Omental fat pad (tissue), 4 donors: ENCODE measurements around the gene SND1. TPM values are rescaled to one million over a fixed set of nuclear protein-coding genes. Genes with fewer than 3 reads are reported as not detected.

Experiments used
- ATAC-seq: fragments of 150-250 bp; one replicate; pipeline ENCODE4 v1.9.1; 2016; ENCODE audit warnings: mild to moderate bottlenecking, moderate library complexity; ENCODE audit not compliant: low FRiP score
- DNase-seq: peaks from one replicate; pipeline ENCODE4 v3.0.0-alpha.2; 2019; ENCODE audit warnings: low spot score
- CTCF ChIP-seq, 3 donors: fragments of 450-650 bp; IDR thresholded peaks; one replicate each; pipeline ENCODE4 v1.5.1; 2016 to 2017; ENCODE audit warnings: antibody characterized with exemption in 3 of 3, mild to moderate bottlenecking in 3 of 3, moderate library complexity in 2 of 3
- total RNA-seq, 4 donors: library from RNA; depleted of rRNA; stranded (reverse); fragments of >200 nt; gene quantifications; one replicate each; pipeline ENCODE4 v1.1.0, GENCODE V29; 2016

The SND1 gene
- total RNA-seq, 4 donors from 2014 or later: 90.8 to 140 (median 125) TPM

DNA sequence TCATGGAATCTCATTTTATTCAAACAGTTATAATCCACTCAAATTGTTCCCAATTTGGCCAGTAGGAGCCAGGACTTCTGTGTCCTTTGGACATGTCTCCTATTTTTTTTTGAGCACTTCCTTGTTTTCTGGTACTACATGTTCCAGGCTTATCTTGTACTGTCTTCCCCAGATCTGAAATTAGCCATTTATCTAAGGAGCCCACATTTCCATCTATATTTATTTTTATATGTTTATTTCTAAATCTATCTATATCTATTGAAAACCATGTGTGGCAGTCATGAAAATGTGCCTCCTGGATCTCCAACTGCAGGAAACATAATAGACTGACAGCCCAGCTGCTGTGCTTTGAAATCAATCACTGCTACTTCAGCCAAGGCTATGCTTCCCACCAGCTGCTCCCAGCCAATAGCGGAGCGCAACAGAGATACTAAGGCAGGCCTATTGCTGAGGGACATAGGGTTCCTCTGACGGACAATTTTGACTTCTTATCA is 232.1 kb downstream of the SND1 start:
- DNase-seq (no peak), ATAC-seq (no peak)
- TF ChIP-seq CTCF (IDR thresholded peaks at IDR 0.05): no peak

GRCh38 chr7:127885222-127885772 is 233.3 kb downstream of the SND1 start:
- no peak for DNase-seq
- TF ChIP-seq CTCF (IDR thresholded peaks at IDR 0.05): no peak
- ATAC-seq: no peak

- DNase-seq (no peak), ATAC-seq (no peak)
- no peak for TF ChIP-seq CTCF (IDR thresholded peaks at IDR 0.05)
Measured at GRCh38 chr7:127885843-127886242, 233.8 kb downstream of the SND1 start.

DNA sequence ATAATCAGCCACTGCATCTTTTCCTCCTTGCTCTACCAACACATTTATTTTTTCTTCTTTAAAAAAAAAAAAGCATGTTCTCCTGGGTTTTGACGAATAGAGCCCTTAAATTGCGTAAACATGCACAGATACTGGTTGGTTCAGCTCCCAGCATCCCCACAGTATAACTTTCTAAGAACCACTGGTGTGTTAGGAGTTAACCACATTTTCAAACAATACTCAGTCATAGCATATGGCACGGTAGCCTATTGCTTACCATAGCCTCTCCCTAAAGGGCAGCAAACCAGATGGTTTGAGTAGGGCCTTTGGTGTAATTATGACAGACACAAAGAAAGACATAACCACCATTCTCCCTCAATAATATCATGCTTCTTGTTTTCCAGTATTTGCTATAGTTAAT is 234.3 kb downstream of the SND1 start:
- TF ChIP-seq CTCF (IDR thresholded peaks at IDR 0.05): no peak
- no peak for ATAC-seq
- DNase-seq: no peak

DNA sequence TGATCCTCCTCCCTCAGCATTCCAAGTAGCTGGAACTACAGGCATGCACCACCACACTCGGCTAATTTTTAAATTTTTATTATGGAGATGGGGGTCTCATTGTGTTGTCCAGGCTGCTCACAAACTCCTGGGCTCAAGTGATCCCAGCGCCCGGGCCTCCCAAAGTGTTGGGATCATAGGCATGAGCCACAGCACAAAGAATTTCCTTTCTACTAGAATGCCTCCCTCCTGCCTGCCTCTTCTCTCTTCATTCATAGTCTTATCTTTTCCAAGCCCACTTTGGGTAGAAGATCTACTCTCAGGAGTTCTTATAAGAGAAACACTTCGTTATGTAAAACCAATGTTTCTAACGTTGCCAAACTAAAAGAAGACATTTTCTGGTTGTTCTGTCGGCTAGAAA is 235.1 kb downstream of the SND1 start:
- DNase-seq (no peak), ATAC-seq (no peak)

GRCh38 chr7:127887631-127888030 is 235.6 kb downstream of the SND1 start:
- ATAC-seq: no peak
- TF ChIP-seq CTCF (IDR thresholded peaks at IDR 0.05): no peak
- no peak for DNase-seq

More for the DNA sequence above, 235.1 kb downstream of the SND1 start:
- no peak for TF ChIP-seq CTCF (IDR thresholded peaks at IDR 0.05)

- ATAC-seq (no peak), DNase-seq (no peak)
- no peak for TF ChIP-seq CTCF (IDR thresholded peaks at IDR 0.05)
Measured at GRCh38 chr7:127888411-127888810, 236.4 kb downstream of the SND1 start.
